Stimulated activated CD8-positive, alpha-beta memory T cell treated with anti-CD3 and anti-CD28 coated beads, Interleukin-12 subunit alpha, Interleukin-12 subunit beta, amount 100 ng/mL, for 1 hour (primary cell): ENCODE data around the gene CD151.

Source experiments
- DNase-seq: peaks from one replicate; pipeline ENCODE4 v3.0.0-alpha.2; 2020; ENCODE audit warnings: low read depth

The CD151 gene

GRCh38 chr11:858053-858761 lies 25.5 kb downstream of the CD151 start:
- no peak for DNase-seq

GRCh38 chr11:858762-859339 lies 26.1 kb downstream of the CD151 start:
- no peak for DNase-seq

- no peak for DNase-seq
Observed at GRCh38 chr11:859394-860131, 26.8 kb downstream of the CD151 start.

GRCh38 chr11:860234-861104 lies 27.7 kb downstream of the CD151 start:
- no peak for DNase-seq

GRCh38 chr11:861105-861479 lies 28.3 kb downstream of the CD151 start:
- no peak for DNase-seq

GRCh38 chr11:862081-862661 lies 29.4 kb downstream of the CD151 start:
- no peak for DNase-seq

GRCh38 chr11:862696-863022 lies 29.9 kb downstream of the CD151 start:
- DNase-seq = no peak

GRCh38 chr11:863023-863909 lies 30.5 kb downstream of the CD151 start:
- no peak for DNase-seq

- no peak for DNase-seq
Observed at GRCh38 chr11:863910-864827, 31.4 kb downstream of the CD151 start.

GRCh38 chr11:864898-865297 lies 32.1 kb downstream of the CD151 start:
- no peak for DNase-seq

- no peak for DNase-seq
Observed at GRCh38 chr11:865462-866430, 33.0 kb downstream of the CD151 start.

GRCh38 chr11:866481-866880 lies 33.7 kb downstream of the CD151 start:
- no peak for DNase-seq

- no peak for DNase-seq
Observed at GRCh38 chr11:867856-868358, 35.2 kb downstream of the CD151 start.

- no peak for DNase-seq
Observed at GRCh38 chr11:868394-868793, 35.6 kb downstream of the CD151 start.

- DNase-seq = no peak
Observed at GRCh38 chr11:868802-869201, 36.0 kb downstream of the CD151 start.

GRCh38 chr11:869399-870126 lies 36.8 kb downstream of the CD151 start:
- DNase-seq = no peak

GRCh38 chr11:870127-870413 lies 37.3 kb downstream of the CD151 start:
- DNase-seq = no peak

- no peak for DNase-seq
Observed at GRCh38 chr11:870418-870817, 37.7 kb downstream of the CD151 start.
